CD4-positive, alpha-beta T cell treated with Interleukin-17A for 1 hour (primary cell): ENCODE measurements around the gene KCNA1.

ENCODE experiments used
- DNase-seq: peaks from one replicate; pipeline ENCODE4 v3.0.0-alpha.2; 2020

KCNA1 gene

DNA sequence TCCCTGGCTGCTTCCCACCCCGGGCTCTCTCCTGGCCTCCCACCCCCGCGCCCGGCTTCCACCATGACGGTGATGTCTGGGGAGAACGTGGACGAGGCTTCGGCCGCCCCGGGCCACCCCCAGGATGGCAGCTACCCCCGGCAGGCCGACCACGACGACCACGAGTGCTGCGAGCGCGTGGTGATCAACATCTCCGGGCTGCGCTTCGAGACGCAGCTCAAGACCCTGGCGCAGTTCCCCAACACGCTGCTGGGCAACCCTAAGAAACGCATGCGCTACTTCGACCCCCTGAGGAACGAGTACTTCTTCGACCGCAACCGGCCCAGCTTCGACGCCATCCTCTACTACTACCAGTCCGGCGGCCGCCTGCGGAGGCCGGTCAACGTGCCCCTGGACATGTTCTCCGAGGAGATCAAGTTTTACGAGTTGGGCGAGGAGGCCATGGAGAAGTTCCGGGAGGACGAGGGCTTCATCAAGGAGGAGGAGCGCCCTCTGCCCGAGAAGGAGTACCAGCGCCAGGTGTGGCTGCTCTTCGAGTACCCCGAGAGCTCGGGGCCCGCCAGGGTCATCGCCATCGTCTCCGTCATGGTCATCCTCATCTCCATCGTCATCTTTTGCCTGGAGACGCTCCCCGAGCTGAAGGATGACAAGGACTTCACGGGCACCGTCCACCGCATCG is 1.8 kb downstream of the KCNA1 start:
- no peak for DNase-seq

GRCh38 chr12:4914720-4915119 is 5.0 kb downstream of the KCNA1 start:
- no peak for DNase-seq

DNA sequence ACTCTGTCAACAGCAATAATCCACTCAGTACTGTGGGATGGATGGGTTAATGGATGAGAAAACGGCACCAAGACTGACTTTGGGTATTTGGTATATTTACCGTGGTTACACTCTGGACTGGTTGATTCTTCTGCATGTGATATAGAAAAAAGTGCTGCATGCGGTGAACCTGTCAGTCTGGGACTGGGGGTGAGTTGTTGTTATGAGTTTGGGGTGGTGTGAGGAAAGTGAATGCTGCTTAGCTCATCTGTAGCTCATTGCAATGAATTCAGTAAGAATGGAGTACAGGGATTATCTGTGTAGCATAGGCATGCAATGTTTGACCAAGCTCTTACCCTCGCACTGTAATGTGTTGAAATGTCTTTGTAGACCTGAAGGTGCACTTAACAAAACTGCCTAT is 6.0 kb downstream of the KCNA1 start:
- no peak for DNase-seq

DNA sequence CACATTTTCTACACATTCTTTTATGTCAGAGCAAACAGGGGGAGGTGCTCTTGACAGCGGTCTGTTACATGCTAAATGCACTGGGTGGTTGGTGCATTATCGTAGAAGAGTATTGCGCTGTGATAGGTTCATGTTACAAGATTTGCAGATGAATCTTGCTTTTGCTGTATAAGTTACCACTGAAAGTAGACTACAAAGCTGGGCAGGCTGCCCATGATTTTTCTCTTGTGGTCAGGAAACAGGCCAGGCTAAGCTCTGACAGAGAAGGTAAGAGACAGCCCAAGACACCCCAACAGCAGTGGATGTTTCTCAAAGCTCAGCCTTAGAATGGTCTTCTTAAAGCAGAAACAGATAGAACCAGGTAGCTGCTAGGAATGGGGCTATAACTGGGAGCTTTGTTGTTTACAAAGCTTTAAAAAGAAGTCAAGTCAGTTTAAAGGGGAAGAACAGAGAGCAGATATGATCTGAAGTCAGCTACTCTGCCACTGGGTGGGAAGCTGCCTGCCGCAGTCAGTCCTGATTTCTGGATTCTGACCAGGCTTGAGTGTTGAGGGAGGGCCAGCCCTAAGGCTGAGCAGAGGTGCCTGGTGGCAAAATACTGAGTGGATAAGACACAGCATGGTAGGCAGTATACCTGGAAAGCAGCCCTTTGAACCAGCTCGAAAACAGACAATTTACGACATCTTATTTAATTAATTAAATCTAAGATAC is 9.4 kb downstream of the KCNA1 start:
- DNase-seq: no peak

DNA sequence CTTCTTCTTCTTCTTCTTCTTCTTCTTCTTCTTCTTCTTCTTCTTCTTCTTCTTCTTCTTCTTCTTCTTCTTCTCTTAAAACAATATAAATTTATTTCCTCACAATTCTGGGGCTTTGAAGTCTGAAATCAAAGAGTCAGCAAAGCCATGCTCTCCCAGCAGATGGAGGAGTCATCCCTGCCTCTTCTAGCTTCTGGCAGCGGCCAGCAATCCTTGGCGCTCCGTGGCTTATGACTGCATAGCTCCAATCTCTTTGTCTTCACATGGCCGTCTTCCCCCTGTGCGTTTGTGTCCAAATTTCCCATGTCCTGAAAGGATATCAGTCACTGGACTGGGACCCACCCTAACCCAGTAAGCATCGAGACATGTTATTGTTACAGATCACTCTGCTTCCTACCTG is 22.9 kb downstream of the KCNA1 start:
- DNase-seq: no peak

DNA sequence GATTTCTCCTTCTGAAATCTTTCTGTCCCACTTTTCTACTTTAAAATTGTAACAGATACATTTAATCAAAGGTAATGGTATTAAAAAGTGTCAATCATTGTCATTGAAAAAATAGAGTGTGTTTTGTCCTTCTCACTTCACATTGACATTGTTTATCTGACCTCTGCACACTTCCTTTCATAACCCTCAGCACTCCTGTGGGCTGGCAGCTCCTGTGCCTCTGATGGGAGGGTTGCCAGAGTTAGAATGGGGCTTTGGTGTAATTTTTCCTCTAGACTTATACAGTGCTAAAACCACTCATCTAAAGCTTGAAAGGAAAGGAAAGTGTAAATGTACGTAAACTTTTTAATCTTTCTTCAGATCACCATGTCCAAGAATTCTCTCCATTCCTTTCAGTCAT is 23.7 kb downstream of the KCNA1 start:
- no peak for DNase-seq

DNA sequence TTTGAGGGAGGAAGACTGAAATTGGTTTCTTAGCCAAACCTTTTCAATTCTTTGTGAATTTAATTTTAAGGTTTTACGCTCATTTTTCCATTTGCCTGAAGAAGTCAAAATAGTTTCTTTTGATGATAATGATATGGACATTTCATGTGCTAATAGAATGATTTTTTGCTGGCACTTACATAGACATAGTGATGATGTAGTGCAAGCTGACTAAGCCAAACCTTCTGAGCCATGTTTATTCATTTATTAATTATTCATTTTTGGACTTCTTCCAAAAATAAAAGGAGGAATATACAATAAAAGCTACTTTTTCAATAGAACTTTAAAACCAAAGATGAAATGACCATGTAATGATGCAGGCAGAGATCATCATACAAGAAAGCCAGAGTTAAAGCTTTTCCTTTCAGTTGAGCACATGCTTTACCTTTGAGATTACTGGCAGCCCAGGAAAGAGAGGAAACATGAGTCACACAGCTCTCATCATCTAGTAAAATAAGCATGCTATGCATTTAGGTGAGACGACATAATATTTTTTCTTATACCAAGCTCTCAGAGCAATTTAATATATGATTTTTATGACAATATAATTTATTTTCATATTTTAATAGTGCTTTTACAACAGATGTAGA is 24.8 kb downstream of the KCNA1 start:
- DNase-seq: no peak

DNA sequence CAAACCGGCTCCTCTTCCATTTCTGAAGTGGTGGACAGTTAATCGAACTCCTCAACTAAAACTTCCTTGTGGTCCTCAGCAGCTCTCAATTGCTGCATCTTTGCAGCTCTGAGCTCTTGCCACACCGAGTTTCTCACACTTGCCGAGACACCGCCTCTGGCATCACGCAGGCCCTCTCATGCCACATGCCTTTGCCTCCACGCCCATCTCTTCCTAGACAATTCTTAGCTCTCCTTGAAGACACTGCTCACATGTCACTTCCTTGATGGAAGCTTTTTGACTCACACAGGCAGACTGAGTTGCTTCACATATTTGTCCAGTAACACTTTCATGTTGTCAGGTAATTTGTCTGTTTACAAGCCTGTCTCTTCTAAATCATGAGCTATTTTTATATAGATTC is 29.2 kb downstream of the KCNA1 start:
- DNase-seq: no peak

DNA sequence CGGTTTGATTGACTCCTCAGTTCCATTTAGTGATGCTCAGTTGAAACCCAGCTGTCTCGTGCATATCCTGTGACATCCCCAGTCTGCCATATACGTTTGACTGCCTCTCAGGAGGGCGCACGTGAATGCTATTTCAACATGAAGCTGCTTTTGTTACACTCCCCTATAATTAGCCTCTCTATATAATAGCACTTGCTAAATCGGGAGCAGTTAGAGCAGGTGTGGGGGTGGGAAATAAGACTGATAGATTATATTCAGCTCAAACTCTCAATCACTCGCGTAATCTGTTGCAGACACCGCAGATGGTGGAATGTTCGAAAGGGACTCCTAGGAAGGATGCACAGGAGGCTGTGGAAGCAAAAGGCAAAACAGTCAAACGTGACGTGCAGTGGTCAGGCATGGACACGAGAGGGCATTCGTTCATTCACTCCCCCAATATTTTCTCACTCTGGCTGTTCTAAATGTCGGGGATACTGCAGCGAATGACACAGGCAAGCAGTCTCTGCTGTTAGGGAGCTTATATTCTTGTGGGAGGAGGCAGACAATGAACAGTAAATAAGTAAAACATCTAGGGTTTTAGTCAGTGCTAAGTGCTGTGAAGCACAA is 29.8 kb downstream of the KCNA1 start:
- no peak for DNase-seq

- no peak for DNase-seq
Measured at GRCh38 chr12:4943067-4943937, 33.6 kb downstream of the KCNA1 start.

DNA sequence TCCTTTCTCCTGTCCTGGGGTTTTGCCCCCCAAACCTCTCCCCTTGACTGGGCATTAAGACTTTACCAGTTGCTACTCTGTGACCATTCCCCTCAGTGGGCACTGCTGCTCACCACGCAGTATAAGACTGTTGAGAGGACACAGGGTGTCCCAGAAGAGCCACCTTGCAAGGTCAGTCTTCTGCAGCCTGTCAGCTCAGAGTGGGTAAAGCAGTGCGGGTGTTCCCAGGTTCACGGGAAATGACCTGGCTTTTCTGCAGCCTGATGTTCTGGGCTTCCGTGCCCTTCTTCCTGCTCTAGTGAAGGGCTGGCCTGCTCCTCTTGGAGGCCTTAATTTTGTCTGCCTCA is 34.2 kb downstream of the KCNA1 start:
- DNase-seq: no peak

GRCh38 chr12:4947253-4947652 is 37.5 kb downstream of the KCNA1 start:
- DNase-seq: no peak

DNA sequence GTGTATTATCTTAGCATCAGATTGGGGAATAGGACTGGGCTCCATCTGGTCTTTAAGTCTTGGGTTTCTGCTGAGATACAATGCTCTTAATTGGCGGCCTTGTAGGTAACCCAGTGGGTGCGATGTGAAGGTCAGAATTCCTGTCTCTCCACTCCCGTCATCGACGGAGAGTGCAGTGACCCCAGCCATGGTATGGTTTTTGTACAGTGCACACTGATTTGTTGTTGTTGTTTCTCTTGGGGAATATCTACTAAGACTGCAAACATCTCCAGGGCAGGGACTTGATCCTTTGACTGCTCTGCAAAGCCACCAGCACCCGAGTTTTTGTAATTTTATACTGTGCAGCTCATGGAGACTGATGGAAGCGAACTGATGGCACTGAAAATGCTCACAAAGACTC is 41.4 kb downstream of the KCNA1 start:
- no peak for DNase-seq

- no peak for DNase-seq
Measured at GRCh38 chr12:4951601-4952000, 41.9 kb downstream of the KCNA1 start.

DNA sequence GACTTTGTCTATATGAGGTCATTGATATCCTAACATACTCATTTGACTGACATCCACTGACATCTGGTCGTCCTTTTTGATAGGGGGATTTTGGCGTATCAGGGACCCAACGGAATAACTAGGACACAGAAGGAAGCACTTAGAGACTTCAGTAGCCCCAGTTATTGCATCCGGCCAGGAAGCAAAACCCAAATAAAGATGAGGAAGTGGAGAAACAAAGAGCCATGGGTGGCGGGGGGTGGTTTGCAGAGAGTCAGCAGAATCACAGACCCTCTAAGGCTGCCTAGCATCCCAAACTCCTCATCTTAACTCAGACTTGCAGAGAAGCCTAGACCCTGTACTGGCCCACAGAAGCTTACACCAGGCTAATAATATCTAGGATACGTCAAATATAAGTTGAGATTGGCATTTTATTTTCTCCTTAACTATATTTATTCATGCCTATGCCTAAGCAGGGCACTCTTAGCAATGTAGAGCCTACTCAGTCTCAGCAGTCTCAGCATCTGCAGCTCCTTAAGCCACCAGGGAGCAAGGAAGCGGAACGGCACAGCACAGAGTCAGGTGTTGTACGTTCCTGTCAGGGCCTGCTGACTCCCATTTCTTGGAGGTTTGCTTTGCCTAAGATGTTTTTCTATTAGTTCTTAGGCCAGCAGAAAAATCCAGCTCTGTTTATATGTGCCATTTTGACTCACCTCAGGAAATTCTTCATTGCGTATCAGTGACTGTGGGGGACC is 45.1 kb downstream of the KCNA1 start:
- no peak for DNase-seq

DNA sequence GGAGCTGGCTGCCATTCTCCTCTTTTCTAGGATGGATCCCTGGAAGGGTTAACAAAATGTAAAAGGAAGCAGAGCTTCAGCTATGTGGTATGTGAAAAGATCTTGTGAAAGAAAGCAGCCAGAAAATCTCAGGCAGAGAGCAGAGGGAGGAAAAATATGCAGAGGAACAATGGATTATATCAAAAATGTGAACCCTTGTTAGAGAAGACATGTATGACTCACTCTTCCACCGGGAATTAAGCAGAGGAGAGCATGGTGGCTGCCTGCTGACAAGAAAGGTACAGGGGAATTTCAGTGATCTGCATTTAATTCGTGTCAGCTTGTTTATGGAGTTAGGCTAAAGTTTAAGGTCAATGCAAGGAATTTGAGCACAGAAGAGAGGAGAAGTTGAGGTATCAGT is 46.3 kb downstream of the KCNA1 start:
- DNase-seq: no peak

- no peak for DNase-seq
Measured at GRCh38 chr12:4956968-4957367, 47.3 kb downstream of the KCNA1 start.

GRCh38 chr12:4957761-4958160 is 48.1 kb downstream of the KCNA1 start:
- DNase-seq: no peak

DNA sequence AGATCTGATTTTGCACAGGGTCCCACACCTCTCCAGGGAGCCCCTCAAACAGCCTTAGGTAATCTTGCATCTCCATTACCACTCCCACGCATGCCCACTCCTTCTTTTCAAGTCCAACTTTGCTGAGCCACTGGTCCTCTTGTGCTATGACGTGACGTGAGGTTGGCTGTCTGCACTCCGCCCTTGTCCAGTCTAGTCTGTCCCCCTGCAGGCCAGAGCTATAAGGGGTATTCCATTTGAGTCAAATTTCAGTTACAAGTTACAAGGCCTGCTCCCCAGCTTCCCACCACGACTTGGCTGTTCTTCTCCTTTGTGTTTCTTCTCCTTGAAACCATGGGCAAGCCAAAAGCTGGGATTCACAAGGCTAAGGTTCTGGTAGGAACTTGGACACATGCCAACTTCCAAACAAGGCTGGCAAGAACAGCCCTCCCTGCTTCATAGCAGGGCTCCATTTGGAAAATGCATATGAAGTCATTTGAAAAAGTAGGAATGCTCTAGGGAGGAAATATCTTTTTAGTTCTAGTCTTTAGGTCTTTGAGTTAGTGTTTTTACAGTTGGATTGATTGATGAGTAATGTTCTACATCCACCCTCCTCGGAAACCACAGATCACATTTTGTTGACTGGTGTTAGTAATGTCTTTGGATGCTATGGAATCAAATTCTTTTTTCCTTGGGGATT is 49.1 kb downstream of the KCNA1 start:
- DNase-seq: no peak

GRCh38 chr12:4959381-4959780 is 49.7 kb downstream of the KCNA1 start:
- no peak for DNase-seq

DNA sequence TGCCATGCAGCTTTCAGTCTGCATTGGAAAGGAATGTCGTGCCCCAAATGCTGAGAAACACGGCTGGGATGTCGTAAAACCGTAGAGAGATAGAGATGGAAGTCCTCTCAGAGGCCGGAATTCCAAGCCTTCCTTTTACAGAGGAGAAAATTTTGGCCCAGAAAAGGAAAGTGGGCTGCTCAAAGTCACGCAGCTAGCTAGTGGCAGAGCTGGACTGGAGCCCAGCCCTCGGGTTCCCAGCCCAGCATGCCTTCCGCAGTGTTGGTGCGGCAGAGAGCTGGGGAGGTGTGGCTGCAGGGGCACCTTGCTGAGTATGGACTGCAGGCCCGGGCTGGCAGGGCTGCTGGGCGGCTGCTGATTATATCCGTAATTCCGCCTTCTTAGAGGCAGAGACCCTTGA is 50.3 kb downstream of the KCNA1 start:
- no peak for DNase-seq

DNA sequence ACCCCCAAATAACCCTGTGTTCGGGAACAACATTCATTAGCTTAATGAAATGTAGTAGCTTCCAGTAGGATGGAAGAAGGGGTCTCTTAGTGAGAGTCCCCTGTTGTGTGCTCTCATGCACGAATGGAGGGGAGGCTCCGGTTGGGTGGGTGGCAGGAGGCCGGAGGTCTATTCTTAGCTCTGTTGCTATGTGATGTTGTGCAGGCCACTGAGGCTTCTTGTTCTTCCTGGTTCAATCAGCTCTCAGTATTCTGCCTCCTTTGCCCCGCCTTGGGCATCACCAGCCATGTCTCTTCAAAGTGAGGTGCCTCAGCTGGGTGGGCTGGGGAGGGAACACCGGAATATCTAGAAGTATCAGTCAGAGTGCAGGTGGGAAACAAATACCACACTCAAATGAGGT is 50.8 kb downstream of the KCNA1 start:
- no peak for DNase-seq
